Measurements from ENCODE around the gene IFNK.

GRCh38 chr9:27511771-27512170, 12.3 kb upstream of the IFNK start:
- TF ChIP-seq CTCF (IDR thresholded peaks at IDR 0.05) = no peak
- TF ChIP-seq POLR2A (IDR thresholded peaks at IDR 0.05) = no peak

Measured in uterus (tissue), 2 donors.